Transverse colon (tissue), 4 donors: ENCODE data around the gene SHISAL1.

Experiments used
- CTCF ChIP-seq, 5 experiments: fragments of 200-600 bp in 3 of 5; fragments of 450-650 bp in 2 of 5; sonication (generic) in 3 of 5; IDR thresholded peaks; 1 replicate in 2 of 5; 2 replicates in 3 of 5; pipeline ENCODE4 v1.5.1; 2016 to 2017; ENCODE audit warnings: antibody characterized with exemption in 5 of 5, inconsistent platforms in 3 of 5, mild to moderate bottlenecking in 2 of 5, moderate library complexity in 1 of 5
- POLR2A ChIP-seq: fragments of 450-650 bp; IDR thresholded peaks from one replicate; pipeline ENCODE4 v1.6.1; 2016; ENCODE audit warnings: antibody characterized with exemption, mild to moderate bottlenecking, moderate library complexity
- POLR2AphosphoS5 ChIP-seq, 3 donors: sonication (generic); formaldehyde crosslinking; IDR thresholded peaks; one replicate each; pipeline ENCODE4 v1.6.1; 2016; ENCODE audit warnings: antibody characterized with exemption in 3 of 3

GRCh38 chr22:44263547-44263946 lies 49.2 kb downstream of the SHISAL1 start:
- no peak for TF ChIP-seq POLR2A
- no peak for TF ChIP-seq CTCF (IDR thresholded peaks at IDR 0.05)
- TF ChIP-seq POLR2AphosphoS5 (IDR thresholded peaks at IDR 0.05) = no peak
